H1 (cell line): ENCODE data around the gene SLC26A1. TPM values are rescaled to one million over a fixed set of nuclear protein-coding genes. Genes with fewer than 3 reads are reported as not detected.

ENCODE experiments used
- EZH2 ChIP-seq: fragments of 200-600 bp; sonication (generic); IDR thresholded peaks from 2 replicates; pipeline ENCODE4 v1.7.1; 2012; ENCODE audit warnings: low read depth, mild to moderate bottlenecking, moderate library complexity, low read length, inconsistent platforms; ENCODE audit not compliant: severe bottlenecking
- YY1 ChIP-seq: IDR thresholded peaks from 2 replicates; pipeline ENCODE4 v1.6.1; 2011; ENCODE audit warnings: low read depth, mild to moderate bottlenecking, low read length
- polyA plus RNA-seq, 7 experiments: library from polyadenylated mRNA; depleted of rRNA in 3 of 7; stranded (reverse) in 5 of 7; unstranded in 2 of 7; fragments of >200 nt in 5 of 7; fragments of 200-250 nt in 2 of 7; gene quantifications; 1 replicate in 5 of 7; 2 replicates in 1 of 7; 4 replicates in 1 of 7; pipeline versions ENCODE4 v1.2.1 to v1.2.3, GENCODE V29; 2011 to 2013; ENCODE audit warnings: missing spikeins in 2 of 7, mixed read lengths in 2 of 7
- total RNA-seq: library from RNA; stranded (reverse); fragmentation: NEBNext Ultra II Directional; extraction: Animal tissue kit (Norgen Biotek cat#: 25700); gene quantifications from 2 replicates; pipeline ENCODE4 v1.2.1, GENCODE V29; 2021

SLC26A1 gene
- total and polyA plus RNA-seq, 2 of the 8 experiments (the other 6 are each of a cell fraction or from before 2014, with no cell fraction given), result 0.11 TPM; not detected in 1

DNA sequence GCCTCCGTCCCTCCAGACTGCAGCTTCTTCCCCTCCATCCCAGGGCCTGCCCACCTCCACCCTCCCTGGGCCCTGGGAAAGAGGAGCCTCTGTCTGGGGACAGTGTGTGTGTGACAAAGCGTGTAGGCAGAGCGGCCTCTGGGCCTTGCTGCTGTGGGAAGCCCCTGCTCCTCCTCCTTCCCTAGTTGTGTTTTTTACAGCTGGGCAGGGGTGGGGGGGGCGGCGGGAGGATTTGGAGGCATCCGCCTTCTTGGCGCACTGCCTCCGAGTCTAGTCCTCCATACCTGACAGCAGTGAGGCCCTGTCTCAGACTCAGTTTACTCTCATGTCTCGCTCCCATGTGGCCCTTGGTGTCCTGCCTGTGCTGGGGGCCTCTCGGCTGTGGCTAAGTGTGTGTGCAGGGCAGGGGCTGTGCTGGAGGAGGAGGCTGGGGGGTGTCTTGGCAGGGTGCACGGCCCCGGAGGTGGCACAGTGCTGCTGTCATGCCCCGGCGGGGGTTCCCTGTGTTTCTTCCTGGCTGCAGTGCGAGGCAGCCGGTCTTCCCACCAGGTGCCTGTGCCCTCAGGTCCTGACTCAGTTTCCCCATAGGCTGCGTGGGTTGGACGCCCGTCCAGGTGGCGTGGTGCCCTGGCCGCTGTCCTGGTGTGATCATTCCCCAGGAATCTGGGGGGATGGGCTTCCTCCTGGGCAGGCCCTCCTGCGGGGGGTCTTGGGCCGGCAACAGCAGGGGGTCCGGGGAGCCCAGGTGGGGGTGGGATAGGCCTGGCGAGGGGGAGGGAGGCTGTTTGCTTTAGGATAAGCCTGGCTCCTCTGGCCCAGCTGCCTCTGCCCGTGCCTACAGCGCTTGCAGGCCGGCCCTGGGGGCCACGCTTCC, 25.2 kb upstream of the SLC26A1 start (continued):
- no peak for TF ChIP-seq YY1
- no peak for TF ChIP-seq EZH2
- TF ChIP-seq, all 59 proteins: peak for 0
